Measurements from ENCODE around the gene ENTR1.

ENTR1 gene, protein sequence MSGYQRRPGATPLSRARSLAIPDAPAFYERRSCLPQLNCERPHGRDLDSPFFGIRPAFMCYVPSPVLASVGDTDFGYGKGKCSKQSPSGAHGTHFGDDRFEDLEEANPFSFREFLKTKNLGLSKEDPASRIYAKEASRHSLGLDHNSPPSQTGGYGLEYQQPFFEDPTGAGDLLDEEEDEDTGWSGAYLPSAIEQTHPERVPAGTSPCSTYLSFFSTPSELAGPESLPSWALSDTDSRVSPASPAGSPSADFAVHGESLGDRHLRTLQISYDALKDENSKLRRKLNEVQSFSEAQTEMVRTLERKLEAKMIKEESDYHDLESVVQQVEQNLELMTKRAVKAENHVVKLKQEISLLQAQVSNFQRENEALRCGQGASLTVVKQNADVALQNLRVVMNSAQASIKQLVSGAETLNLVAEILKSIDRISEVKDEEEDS

DNA sequence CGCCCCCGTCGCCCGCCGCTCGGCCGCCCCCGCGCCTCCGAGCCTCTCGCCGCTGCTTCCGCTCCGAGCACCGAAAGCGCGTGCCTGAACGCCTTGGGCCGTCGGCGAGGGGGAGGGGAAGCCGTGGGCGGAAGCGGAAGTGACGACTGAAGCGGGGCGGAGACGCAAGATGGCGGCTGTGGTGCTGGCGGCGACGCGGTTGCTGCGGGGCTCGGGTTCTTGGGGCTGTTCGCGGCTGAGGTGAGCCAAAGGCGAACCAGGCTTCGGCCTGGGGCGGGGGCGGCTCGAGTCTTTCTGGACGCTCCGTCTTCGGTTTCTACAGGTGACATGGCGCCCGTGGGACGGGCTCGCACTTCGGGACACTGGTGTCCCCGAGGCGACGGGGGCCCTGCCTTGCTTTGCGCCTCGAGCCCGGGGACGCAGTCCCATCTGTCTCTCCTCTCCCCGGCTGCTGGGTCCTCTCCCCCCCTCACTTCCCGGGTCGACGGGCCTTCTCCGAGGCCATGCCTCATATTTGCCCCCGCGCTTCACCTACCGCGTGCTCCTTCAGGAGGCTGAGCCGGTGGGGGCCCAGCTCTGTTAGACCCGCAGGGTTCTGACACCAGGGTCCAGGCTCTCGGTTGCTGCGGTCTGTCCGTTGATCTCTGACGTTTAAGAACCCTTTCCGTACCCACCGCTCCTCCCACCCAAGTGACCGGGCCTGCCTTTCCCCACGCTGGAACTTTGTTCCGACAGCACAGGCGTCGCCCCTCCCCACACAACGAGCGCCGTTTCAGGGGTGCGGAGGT lies at the start of gene ENTR1, which contains the start of gene PMPCA:
ENTR1 (minus strand) TSS at position 115 of the 788 bp plus-strand sequence. CDS start 217 bp downstream, outside the sequence.
PMPCA (plus strand) TSS at position 159 of the 788 bp plus-strand sequence; CDS start at position 170, 11 bp downstream.
- DNase-seq: peak; percentile 97

DNA sequence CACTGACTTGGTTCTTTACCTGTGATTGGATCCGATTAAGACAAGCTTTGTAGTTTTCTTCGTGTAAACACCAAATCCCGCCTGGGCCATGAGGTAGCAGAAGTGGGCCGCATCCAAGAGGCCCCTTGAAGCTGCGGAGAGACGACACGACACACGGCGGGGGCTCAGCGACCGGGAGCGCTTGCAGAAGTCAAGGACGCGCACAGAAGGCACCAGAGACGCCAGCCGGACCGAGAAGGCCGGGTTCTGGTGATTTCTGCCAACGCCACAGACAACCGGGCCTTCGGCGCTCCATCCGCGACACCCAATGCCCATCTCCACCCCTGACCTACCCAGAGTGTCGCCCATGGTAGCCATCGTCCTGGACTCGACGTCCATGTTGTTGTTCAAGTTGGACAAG lies 49.0 kb upstream of the ENTR1 start:
- no peak for DNase-seq

DNA sequence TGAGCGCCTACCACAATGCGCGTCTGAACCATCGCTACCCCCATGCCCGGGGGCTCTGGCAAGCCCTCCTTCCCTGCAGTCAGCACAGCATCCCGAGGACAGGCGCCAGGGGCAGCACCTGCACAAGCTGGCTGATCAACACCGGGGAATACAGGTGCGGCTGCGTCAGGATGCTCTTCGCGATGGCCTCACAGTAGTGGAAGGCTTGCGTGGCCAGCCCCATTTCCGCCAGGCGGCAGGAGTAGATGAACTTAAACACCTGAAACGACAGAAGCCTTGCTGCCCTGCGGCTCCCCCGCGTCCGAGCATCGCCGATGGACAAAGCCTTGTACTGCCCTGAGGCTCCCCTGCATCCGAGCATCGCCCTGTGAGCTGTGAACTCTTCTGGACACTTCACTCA lies 46.9 kb upstream of the ENTR1 start:
- no peak for DNase-seq

DNA sequence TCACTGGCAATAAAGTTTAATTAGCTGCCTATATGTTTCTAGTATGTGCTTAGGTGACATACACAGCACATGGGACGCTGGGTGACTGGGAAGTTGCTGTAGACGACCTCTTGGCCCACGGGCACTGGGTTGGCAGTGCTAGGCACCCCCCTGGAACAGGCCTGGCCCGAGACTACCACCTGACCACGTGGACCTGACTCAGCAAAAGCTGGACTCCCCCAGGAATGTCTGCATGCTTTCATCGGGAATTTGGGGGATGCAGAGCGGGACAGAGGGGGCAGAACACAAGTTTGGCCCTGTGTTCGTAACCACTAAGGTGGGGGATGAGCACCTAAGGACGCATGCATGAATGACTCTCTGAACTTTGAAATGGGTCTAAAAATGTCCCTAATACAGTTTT lies 45.8 kb upstream of the ENTR1 start:
- DNase-seq: no peak

DNA sequence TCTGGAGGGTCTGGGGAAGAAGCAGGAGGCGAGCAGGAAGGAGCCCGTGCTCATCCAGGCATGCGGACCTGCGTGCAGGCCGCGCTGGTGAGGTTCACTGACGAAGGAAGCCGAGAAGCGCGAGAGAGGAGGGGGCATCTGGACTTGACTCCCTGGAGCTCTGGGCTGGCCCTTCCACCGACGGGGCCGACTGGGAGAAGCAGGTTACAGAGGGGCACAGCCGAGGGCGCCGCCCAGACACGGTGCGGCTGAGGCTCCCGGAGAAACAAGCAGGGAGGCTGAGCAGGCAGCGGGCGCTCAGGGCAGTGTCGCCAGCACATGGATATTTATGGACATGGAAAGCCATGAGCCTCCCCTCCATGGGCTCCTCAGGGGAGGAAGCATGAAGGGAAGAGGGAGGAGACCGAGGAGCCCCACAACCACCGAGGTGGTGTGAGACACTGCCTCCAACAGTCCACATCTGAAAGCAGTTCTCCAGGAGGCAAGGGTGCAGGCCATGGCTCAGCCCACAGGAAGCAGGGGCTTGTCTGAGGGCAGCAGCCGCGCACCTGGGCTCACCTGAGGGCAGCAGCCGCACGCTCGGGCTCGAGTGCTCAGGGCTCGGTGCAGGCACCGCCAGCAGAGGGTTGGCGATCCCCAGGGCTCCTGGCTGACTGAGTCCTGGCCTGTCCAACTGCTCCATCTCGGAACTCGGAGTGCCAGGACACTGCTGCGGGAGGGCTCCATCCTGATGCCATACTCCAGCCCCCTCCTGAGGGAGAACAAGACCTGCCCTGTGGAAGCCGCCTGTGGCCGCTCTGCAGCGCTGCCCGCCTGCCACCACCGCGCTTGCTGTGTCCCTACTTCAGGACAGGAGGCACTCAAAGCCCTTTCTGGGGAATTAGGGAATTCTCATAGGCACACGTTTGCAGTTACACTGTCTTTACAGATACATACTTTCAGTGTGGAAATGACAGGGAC lies 44.9 kb upstream of the ENTR1 start:
- no peak for DNase-seq

DNA sequence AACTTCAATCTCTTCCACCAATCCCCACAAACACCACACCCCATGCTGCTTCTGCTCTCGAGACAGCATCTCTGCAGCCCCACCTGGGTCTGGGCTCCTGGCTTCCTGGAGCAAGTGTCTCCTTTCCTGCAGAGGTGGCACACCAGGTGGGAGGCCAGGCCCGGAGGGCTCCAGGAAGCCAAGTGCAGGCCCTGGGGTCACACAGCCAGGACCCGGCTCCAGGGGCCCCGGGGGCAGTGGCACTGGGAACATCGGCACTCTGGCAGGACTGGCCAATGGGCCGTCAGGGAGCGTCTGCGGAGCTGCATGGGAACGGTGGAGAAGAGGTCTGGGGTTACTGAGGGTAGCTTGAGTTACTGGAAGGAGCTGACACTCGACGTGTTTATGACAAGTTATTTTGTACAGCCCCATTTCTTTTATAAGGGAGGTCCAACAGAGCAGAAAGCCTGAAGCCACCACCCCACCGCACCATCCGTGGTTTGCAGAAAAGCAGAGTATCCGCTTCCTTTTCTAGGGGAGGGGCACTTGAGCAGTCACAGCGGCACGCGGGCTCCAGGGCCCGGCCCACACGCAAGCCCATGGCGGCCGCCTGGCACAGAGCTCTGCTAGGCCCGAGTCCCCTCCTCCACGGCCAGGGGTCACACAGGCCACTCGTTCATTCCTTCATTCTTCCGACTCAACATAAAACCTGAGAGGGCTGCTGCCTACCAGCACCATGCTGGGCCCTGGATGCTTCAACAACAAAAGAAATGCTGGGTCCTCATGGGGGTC lies 43.8 kb upstream of the ENTR1 start:
- DNase-seq: no peak

DNA sequence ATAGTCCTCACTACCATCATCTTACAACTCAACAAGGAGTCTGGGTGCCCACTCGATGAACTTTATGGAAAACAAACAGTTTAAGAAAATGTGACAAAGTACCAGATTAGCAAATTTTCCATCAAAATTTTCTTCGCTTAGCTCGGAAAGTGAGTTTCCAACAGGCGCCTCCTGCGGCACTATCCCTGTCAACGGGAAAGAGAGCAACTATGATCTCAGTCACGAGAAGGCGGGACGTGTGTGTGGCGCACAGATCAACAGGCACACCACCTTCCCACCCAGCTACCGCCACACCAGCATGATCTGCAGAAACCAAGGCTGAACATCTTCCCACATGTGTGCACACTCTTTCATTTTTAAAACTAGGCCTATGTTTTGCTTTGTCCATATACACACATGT lies 42.9 kb upstream of the ENTR1 start:
- DNase-seq: no peak

DNA sequence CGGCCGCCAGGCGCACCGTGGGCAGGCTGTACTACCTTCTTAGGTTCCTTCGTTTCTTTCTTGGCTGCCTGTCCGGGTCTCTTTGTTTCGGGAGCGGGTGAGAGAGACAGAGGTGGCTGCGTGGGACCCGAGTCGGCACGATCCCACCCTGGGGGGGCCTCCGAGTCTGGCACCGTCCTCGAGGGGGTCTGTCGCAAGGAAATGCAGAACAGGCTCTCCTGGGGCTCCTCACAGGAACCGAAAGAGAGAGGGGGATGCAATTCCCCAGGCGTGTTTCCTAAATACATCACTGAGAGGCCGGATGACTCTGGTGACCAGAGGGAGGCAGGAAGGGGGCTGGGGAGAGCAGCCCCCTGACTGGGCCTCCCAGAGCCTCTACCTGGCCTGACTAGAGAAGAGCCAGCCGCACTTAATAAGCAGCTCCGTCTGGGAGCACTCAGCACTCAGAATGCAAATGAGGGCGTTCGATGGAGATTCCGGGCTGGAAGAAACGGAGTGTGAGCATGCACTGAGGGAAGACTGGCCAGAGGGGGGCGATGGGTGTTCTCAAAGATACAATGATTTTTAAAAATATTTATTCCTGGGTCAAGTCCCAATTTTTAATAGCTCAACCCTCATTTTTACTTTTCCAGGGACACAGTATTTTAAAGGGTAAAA lies 40.9 kb upstream of the ENTR1 start:
- DNase-seq: no peak

DNA sequence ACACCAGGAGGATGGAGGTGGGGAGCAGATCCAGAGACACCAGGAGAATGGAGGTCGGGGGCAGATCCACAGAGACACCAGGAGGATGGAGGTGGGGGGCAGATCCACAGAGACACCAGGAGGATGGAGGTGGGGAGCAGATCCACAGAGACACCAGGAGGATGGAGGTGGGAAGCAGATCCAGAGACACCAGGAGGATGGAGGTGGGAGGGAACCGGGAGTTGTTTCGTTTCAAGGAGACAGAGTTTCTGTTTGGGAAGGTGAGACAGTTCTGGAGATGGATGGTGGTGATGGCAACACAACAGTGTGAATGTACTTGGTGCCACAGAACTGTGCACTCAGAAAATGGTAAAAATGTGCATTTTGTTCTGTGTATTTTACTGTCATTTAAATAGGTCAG lies 38.2 kb upstream of the ENTR1 start:
- DNase-seq: no peak

DNA sequence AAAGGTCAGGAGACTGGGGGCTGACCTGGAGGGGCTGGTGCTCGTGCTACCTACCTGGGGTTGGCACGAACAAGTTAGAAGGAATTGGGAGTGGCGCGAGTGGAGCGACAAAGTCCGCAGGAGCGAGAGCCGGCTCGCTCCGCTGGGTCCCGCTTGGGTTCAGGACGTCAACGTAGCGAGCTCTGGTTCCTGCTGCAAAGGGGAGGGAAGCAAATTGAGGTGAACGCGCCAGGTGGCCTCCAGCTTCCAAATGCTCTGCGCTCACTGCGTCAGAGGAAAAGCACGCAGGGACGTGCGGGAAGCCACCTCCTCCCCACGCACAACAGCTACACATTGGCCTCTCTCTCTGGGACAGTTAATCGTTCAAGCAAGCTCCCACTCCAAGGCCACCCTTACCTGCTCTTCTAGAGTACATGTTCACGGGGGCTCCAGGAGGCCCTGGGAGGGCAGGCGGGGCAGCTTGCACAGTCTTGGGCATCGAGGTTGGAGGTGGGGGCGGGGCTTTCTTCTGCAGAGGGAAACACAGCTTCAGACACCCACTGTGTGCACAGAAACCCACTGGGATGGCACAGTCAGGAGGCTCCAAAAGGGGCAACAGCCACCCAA lies 36.9 kb upstream of the ENTR1 start:
- DNase-seq: no peak

DNA sequence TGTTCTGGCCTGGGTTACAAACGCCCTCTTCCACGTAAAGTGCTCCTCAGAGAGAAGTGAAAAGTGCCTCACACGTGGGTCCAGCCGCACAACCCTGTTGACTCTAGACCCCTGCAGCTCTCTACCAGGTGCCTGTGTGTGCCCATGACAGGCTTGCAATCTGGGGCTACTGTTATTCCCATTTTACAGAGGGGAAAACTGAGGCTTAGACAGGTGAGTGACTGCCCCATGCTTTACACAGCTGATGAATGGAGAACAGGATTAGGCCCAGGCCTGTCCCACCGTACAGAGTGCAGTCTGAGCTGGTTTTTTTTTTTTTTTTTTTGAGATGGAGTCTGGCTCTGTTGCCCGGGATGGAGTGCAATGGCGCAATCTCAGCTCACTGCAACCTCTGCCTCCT lies 35.4 kb upstream of the ENTR1 start:
- no peak for DNase-seq

DNA sequence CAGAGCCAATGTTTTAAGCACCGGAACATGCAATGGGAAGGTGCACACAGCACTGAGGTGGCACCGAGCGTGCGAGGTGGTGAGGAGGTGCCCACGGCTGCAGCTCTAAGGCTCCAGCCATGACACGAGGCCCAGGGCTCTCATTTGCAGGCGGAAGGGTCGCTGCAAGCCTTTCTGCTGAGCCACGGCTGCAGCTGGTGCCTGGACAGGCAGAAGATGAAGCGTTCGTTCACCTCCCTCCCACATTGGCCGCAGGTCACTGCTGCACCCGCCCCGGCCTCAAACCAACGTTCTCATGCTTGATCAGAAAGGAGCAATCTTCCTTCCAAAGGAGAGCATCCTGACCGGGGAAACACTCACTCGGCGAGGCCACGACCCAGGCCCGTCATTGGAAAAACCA lies 33.7 kb upstream of the ENTR1 start:
- no peak for DNase-seq

DNA sequence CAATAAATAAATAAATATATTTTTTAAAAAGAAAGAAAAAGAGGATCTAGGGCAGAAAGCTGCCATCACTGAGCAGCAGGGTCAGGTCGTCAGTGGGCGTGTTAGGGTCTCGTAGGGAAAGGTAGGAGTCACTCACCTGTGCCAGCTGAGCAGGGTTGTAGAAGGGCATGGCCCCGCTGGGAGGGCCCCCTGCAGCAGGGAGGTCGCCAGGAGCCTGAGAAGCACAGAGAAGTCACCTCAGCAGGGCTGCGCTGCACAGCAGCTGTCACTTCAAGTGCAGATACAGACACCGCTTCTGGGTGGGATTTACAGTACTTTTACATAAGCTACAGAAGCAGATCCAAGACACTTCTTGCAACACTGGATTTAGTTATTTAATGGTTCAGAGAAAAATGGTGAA lies 33.3 kb upstream of the ENTR1 start:
- no peak for DNase-seq

DNA sequence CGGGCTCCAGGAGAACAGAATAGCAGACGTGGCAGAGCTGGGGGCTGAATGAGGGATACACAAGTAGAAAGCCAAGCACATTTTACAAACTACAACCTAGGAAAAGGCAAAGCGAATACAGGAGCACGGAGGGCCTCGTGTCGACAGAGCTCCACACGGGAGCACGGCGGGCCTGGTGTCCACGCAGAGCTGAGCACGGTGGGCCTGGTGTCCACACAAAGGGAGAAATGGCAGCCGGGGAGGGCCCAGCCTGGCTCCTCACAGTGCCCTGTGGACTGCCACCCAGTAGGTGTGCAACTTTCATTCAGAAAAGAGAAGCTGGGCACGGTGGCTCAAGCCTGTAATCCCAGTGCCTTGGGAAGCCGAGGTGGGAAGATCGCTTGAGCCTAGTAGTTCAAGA lies 32.7 kb upstream of the ENTR1 start:
- no peak for DNase-seq

DNA sequence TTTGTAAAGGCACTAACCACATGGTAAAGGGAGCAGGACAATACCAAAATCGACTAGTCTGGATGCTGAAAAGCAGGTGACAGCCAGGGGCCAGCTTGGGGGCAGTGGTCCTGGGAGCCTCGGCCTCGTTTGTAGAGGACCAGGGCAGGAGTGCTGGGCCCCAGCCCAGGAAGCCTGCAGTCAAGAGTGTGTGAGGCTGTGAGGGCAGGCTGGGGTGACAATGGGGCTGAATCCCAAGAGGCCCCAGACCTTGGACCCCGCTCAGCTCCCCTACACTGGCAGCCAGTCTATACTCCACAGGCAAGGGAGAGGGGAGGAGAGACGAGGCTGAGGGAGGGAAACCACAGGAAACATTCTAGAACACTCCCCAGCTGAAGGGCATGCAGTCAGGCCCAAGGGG lies 31.9 kb upstream of the ENTR1 start:
- no peak for DNase-seq

DNA sequence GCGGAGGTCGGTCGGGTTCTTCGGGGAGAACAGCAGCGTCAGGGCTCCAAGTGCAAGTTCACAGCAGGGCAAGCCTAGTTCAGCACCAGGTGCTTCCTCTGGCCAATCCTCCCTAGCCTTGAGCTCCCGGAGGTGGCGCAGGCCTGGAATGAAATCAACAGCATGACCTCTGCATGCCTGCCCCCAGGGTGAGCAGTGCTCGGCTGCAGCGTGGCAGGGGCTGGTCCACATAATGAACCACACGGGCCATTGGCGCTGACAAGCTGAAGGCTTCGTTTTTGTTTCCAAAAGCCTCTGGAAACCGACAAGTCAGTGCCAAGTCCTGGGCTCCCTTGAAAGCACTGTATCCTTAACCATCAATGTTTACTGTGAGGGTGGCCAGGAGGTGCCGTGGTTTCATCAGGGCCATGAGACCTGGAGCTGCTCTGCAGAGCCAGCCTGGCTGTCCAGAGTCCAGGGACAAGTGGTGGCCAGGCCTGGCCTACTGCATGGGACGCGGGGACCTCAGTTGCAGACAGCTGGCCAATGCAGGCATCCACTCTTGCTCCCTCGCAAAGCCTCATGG lies 31.3 kb upstream of the ENTR1 start:
- DNase-seq: no peak

DNA sequence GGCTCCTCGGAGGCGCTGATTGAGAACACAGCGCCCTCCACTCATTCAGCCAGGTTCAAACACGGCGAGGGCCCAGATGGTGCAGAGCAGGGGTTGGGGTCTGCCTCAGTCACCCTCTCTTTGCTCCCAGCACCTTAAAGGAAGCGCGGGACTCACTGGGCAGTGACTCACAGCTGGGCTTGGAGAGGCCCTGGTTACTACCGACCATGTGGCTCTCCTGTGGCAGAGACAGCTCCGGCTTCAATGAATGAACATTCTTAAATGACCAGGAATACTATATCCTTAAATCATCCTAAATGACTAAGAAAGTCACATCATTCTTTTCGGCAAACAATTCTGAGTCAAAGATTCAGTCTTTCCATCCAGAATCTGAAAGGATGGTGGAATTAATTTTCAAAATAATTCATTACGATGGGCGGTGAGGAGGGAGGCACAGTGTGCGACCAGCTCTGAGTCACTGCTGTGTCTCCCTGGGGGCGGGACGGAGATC lies 30.8 kb upstream of the ENTR1 start:
- no peak for DNase-seq

DNA sequence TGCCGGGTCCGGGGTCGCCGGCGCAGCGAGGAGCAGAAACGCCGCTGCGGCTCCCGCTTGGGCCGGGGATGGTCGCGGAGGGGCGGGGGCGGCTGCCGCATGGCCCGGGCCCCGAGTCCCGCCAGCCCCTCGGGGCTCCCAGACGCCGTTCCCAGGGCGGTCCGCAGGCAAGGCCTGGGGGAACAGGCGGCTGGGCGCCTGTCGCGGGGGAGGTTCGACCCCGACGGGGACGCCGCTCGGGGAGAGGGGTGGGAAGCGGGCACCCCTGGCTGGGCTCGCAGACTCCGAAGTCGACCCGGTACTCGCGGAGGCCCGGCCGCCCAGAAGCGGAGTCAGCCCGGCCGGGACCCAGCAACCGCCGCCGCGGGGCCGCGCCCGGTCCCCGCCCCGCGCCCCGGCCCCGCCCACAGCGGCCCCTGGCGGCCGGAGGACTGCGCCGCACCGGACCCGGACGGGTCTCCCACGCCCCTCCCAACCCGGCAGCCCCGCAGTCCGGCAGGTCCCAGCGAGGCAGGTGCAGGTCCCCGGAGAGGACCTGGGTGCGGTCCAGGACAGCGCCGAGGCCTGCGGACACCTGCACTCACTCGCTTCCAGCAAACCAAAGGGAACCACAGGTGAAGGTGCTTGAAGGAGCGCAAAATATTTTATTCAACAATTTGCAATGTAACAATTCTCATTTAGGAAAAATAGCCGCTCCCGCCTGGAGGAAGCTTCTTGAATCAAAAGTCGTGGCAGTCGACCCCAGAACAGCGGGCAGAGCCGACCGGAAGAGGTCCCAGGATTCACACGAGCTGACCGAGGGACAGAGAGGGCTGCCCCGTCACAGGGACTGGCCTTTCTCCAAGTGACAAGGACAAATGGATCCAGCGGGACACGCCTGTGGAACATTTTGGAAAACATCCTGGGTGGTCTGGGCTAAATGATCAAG lies 29.3 kb upstream of the ENTR1 start, which contains the start of gene INPP5E:
INPP5E (minus strand) TSS at position 365 of the 928 bp plus-strand sequence. CDS start 426 bp downstream, outside the sequence.
- peak; percentile 85 for DNase-seq
